Upper lobe of left lung (tissue), 4 donors: ENCODE measurements around the gene POFUT1.

Experiments
- POLR2A ChIP-seq, 4 donors: fragments of 450-650 bp; IDR thresholded peaks; one replicate each; pipeline ENCODE4 v1.5.1; 2016 to 2017; ENCODE audit warnings: antibody characterized with exemption in 4 of 4, mild to moderate bottlenecking in 2 of 4
- TF ChIP-seq, protein P1 (sequence below), 6 experiments: fragments of 450-650 bp in 4 of 6; fragments of 200-600 bp in 2 of 6; sonication (generic) in 2 of 6; IDR thresholded peaks; one replicate each; pipeline ENCODE4 v1.5.1; 2016 to 2019; ENCODE audit warnings: antibody characterized with exemption in 6 of 6

DNA sequence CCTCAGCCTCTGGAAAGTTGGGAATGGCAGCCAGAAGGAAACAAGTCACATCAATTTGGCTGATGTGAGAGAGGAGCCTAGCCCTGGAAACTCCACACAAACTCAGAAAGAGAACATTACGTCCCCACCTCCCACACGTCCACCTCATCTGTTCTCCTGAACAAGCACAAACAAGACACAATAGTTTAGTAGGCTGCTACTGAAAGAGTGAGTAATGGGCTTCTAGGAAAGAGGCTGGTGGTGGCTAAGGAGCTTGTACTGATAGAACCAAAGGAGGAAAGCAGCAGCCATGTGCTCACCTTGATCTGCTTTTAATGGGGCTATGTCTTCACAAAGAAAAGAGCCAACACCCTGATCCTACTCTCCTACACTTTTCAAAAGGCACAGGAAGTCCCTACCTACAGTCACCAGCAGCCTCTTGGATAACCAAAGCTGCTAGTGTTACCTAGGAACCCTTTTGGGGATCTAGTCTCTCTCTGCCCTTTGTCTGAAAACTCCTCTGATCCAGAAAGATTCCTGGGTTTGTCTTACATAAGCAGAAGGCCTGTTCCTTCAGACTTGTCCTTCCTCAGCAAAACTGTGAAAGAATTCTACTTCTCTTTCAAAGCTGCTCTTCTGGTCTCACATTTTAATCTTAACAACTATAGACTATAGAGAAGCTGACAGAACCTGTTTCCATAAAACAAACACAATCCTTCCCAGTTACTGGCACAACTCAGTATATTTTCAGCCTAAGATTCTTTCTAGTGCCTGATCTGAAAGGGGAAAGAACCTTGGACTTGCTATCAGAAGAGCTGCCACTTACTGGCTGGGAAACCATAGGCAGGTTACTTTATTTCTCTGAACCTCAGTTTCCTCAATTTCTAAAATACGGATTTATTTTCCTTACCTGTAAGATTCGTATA, 3.2 kb upstream of the POFUT1 start:
- TF ChIP-seq, protein P1, sequence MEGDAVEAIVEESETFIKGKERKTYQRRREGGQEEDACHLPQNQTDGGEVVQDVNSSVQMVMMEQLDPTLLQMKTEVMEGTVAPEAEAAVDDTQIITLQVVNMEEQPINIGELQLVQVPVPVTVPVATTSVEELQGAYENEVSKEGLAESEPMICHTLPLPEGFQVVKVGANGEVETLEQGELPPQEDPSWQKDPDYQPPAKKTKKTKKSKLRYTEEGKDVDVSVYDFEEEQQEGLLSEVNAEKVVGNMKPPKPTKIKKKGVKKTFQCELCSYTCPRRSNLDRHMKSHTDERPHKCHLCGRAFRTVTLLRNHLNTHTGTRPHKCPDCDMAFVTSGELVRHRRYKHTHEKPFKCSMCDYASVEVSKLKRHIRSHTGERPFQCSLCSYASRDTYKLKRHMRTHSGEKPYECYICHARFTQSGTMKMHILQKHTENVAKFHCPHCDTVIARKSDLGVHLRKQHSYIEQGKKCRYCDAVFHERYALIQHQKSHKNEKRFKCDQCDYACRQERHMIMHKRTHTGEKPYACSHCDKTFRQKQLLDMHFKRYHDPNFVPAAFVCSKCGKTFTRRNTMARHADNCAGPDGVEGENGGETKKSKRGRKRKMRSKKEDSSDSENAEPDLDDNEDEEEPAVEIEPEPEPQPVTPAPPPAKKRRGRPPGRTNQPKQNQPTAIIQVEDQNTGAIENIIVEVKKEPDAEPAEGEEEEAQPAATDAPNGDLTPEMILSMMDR (IDR thresholded peaks at IDR 0.05): no peak
- TF ChIP-seq POLR2A (IDR thresholded peaks at IDR 0.05): no peak
